ENCODE measurements around the gene SIAH2.

- no peak for TF ChIP-seq POLR2A (IDR thresholded peaks at IDR 0.05; ENCODE audit: low read length)
- no peak for TF ChIP-seq GATA1 (IDR thresholded peaks at IDR 0.05; ENCODE audit: low read depth, low read length)
Observed at GRCh38 chr3:150755902-150756301, 7.1 kb downstream of the SIAH2 start.
